ENCODE results near the gene CYP11A1. TPM values are rescaled to one million over a fixed set of nuclear protein-coding genes. Genes with fewer than 3 reads are reported as not detected.

Gene CYP11A1
- polyA plus RNA-seq, 1 donor: 0.55 TPM

DNA sequence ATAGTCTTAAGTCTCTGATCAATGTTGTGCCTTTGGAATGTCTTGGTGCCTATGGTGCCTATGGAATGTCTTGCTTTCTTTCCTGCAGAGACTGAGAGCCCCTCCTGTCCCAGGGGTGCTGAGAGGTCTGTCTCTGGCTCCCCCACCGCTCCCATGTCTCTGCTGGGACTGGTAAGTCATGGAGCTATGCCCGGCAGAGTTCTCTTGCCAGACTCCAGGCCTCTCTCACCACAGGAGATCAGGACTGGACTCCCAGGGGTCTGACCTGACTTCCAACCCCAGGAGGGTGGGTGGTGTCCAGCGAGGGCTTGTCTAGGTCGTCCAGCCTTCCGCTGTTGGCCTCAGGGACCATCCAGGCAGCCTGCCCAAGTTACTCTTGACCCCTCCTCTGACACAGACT is 14.0 kb upstream of the CYP11A1 start:
- no CpG with 5 or more reads among the region's 5 CpGs for WGBS (ENCODE audit: insufficient coverage, low lambda C conversion rate)
- no peak overlapping the region for H3K4me3 ChIP-seq (ENCODE audit: low read length)
- peaks cover 13% of the 10 kb centered on the region for H3K4me1 ChIP-seq (ENCODE audit: control insufficient read depth, insufficient read depth, low read length)
- H3K27me3 ChIP-seq (ENCODE audit: control insufficient read depth, insufficient read depth, low read length): no peaks in the 10 kb centered on the region
- H3K9me3 ChIP-seq (ENCODE audit: control insufficient read depth, low read depth, low read length): no peaks in the 10 kb centered on the region
- no peaks in the 10 kb centered on the region for H3K36me3 ChIP-seq (ENCODE audit: control insufficient read depth, insufficient read depth, low read length)
- H3K27ac ChIP-seq (ENCODE audit: low read length): no peak overlapping the region
- no peak for DNase-seq

DNA sequence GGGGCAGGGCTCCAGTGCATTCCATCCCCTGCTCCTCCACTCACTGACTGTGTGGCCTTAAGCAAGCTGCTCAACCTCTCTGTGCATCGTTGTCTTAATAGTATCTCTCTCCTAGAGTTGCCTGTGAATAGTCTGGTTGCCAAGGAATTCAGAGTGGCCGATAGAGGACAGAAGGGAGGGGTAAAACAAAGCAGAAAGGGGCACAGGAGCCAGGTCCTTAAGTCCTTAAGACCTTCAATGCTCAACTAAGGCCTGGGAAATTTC is 13.7 kb upstream of the CYP11A1 start:
- no peak for DNase-seq
- H3K4me1 ChIP-seq (ENCODE audit: control insufficient read depth, insufficient read depth, low read length): peaks cover 10% of the 10 kb centered on the region
- WGBS (ENCODE audit: insufficient coverage, low lambda C conversion rate): no CpG with 5 or more reads among the region's 2 CpGs
- no peak overlapping the region for H3K27ac ChIP-seq (ENCODE audit: low read length)
- no peaks in the 10 kb centered on the region for H3K36me3 ChIP-seq (ENCODE audit: control insufficient read depth, insufficient read depth, low read length)
- no peaks in the 10 kb centered on the region for H3K27me3 ChIP-seq (ENCODE audit: control insufficient read depth, insufficient read depth, low read length)
- H3K9me3 ChIP-seq (ENCODE audit: control insufficient read depth, low read depth, low read length): no peaks in the 10 kb centered on the region
- no peak overlapping the region for H3K4me3 ChIP-seq (ENCODE audit: low read length)

DNA sequence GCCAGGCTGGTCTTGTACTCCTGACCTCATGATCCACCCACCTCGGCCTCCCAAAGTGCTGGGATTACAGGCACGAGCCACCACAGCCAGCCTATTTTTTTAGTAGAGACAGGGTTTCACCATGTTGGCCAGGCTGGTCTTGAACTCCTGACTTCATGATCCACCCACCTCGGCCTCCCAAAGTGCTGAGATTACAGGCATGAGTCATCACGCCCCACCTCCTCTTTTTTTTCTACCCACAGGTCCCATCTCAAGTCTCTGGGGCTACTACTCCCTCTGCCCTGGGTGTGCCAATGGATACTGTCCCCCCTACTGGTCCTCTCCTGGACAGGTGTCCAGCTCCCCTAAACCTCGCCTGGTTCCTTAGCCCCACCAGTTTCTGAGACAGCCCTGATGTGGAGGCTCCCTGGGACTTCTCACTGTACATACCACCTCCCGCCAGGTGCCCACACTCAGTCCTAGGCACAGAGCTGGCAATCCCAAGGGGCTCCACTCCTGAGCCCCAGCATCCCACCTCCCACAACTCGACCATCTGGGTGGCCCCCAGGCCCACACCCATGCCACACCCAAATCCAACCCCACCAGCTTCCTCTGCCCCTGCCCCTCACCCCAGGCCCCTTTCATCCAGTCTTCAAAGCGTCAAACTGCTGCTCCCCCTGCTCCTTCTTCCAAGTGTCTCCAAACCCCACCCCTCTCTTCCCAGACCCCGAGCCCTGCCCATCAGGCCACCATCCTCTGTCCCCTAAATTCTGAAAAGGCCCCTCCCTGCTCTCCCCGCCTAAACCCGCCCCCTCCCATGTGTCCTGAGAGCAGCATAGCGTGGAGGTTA is 13.1 kb upstream of the CYP11A1 start:
- no CpG with 5 or more reads among the region's 12 CpGs for WGBS (ENCODE audit: insufficient coverage, low lambda C conversion rate)
- Histone ChIP-seq H3K4me3 (ENCODE audit: low read length) (no peak overlapping the region), H3K4me1 (ENCODE audit: control insufficient read depth, insufficient read depth, low read length) (peaks cover 7% of the 10 kb centered on the region), H3K27me3 (ENCODE audit: control insufficient read depth, insufficient read depth, low read length) (no peaks in the 10 kb centered on the region), H3K36me3 (ENCODE audit: control insufficient read depth, insufficient read depth, low read length) (no peaks in the 10 kb centered on the region), H3K9me3 (ENCODE audit: control insufficient read depth, low read depth, low read length) (no peaks in the 10 kb centered on the region), H3K27ac (ENCODE audit: low read length) (no peak overlapping the region)
- DNase-seq: no peak

DNA sequence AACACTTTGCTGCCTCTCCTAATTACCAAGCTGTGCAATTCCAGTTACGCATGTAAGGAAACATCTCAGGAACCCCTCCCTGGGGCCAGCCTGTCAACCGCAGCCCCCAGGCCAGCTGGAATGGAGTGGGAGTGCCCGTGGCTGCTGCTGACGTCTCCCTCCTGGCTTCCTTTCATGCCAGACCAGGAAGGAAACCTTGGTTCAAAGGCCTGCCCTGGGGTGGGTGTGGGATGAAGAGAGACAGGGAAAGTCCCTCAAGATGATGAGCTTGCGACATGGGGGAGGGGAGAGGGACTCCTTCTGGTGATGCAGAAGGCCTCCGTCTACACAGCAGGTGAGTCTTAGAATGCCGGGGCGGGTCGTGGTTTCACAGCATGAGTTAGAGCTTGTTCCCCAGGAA is 11.4 kb upstream of the CYP11A1 start:
- H3K9me3 ChIP-seq (ENCODE audit: control insufficient read depth, low read depth, low read length): no peaks in the 10 kb centered on the region
- WGBS (ENCODE audit: insufficient coverage, low lambda C conversion rate): no CpG with 5 or more reads among the region's 9 CpGs
- H3K27me3 ChIP-seq (ENCODE audit: control insufficient read depth, insufficient read depth, low read length): peaks cover 4% of the 10 kb centered on the region
- H3K4me1 ChIP-seq (ENCODE audit: control insufficient read depth, insufficient read depth, low read length): peaks cover 11% of the 10 kb centered on the region
- no peak overlapping the region for H3K4me3 ChIP-seq (ENCODE audit: low read length)
- no peaks in the 10 kb centered on the region for H3K36me3 ChIP-seq (ENCODE audit: control insufficient read depth, insufficient read depth, low read length)
- no peak overlapping the region for H3K27ac ChIP-seq (ENCODE audit: low read length)
- DNase-seq: peak in 1 of 2 donors; percentile 44

DNA sequence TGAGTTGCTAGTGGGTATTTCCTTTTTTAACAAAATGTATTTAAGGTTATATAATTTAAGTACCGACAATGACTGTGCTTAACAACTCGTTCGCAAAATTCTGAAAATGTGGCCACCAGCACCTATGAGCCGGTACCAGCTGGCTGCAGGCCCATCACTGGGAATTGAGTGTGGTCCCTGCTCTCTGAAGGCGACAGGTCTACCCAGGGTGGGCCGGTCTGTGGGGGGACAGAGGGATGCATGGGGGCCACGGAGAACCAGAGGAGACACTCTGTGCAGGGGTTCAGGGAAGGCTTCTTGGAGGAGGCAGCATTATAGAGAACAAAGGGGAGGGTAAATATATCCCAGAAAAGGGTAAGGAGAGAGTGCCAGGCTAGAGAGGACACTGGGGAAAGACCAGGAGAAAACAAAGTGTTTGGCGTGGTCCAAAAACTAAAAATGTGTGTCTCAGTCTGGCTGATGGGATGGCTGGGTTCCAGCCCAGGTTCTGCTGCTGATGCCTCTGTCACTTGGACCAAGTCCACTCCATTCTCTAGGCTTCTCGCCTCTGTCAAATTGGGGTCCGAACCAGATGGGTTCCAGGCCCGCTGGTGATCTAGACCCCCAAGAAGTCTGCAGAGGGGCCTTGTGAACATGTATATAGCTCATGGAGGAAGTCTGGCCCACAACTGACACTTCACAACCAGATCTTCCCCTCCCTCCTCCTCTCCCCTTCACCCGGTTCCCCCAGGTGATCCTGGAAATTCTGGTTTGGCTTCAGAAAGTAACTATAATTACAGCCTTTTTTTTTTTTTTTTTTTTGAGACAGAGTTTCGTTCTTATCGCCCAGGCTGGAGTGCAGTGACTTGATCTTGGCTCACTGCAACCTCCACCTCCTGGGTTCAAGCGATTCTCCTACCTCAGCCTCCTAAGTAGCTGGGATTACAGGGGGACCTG is 10.7 kb upstream of the CYP11A1 start:
- DNase-seq: no peak
- WGBS (ENCODE audit: insufficient coverage, low lambda C conversion rate): no CpG with 5 or more reads among the region's 15 CpGs
- Histone ChIP-seq H3K27ac (ENCODE audit: low read length) (no peak overlapping the region), H3K36me3 (ENCODE audit: control insufficient read depth, insufficient read depth, low read length) (no peaks in the 10 kb centered on the region), H3K9me3 (ENCODE audit: control insufficient read depth, low read depth, low read length) (no peaks in the 10 kb centered on the region), H3K4me3 (ENCODE audit: low read length) (no peak overlapping the region), H3K27me3 (ENCODE audit: control insufficient read depth, insufficient read depth, low read length) (peaks cover 4% of the 10 kb centered on the region), H3K4me1 (ENCODE audit: control insufficient read depth, insufficient read depth, low read length) (peaks cover 11% of the 10 kb centered on the region)

DNA sequence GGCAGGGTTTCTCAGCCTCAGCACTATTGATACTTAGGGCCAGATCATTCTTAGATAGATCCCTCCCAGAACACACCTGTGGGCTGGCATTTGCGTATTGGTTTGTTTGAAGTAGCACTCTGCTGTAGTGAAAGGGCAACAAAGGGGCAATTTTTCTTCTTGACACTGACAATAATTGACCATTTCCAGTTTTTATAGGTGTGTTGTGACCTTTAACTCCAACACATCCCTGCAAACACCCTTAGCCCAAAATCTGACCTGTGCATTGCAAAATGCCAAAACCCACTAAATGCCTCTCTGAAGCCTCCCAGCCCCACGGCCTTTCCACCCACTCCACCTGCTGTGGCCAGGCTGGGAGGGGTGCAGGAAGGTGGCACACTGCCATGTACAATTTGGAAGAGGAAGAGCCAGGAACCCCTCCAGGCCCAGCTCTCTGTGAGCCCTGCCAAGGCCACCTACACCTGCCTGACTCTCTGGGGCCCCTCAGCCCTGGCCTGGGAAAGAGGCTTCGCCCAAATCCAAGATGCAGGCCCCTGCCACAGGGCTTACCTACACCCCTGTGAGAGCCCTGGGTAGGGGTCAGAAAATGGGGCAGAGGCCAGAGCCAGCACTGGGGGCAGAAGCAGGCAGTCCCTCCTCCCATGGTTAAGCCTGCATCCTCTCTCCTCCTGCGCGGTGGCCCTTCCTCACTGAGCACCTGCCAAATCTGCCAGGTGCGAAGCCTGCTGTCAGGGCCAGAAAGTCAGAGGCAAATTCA is 9.6 kb upstream of the CYP11A1 start:
- Histone ChIP-seq H3K9me3 (ENCODE audit: control insufficient read depth, low read depth, low read length) (no peaks in the 10 kb centered on the region), H3K27ac (ENCODE audit: low read length) (no peak overlapping the region), H3K4me1 (ENCODE audit: control insufficient read depth, insufficient read depth, low read length) (peaks cover 8% of the 10 kb centered on the region), H3K27me3 (ENCODE audit: control insufficient read depth, insufficient read depth, low read length) (peaks cover 13% of the 10 kb centered on the region), H3K36me3 (ENCODE audit: control insufficient read depth, insufficient read depth, low read length) (no peaks in the 10 kb centered on the region), H3K4me3 (ENCODE audit: low read length) (no peak overlapping the region)
- no CpG with 5 or more reads among the region's 6 CpGs for WGBS (ENCODE audit: insufficient coverage, low lambda C conversion rate)
- DNase-seq: no peak

DNA sequence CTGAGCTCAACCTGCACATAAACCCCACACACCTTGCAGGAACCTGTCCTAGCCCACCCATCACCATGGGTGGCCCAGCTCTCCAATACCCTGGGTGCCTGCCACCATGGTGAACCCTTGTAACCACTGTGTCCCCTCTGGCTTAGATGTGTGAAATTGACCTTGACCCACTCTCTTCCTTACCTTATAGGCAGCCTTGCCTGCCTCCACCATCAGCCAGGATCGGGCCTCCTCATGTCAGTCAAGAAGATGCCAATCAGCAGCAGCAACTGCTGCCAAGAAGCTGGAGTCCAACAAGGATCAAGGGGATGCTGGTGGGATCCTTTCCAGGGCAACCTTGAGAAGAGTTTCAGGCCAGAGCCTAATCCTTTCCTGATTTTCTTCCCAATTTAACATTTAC is 8.8 kb upstream of the CYP11A1 start:
- H3K27me3 ChIP-seq (ENCODE audit: control insufficient read depth, insufficient read depth, low read length): peaks cover 14% of the 10 kb centered on the region
- H3K4me3 ChIP-seq (ENCODE audit: low read length): no peak overlapping the region
- DNase-seq: no peak
- WGBS (ENCODE audit: insufficient coverage, low lambda C conversion rate): no CpG with 5 or more reads among the region's 1 CpG
- peaks cover 8% of the 10 kb centered on the region for H3K4me1 ChIP-seq (ENCODE audit: control insufficient read depth, insufficient read depth, low read length)
- no peaks in the 10 kb centered on the region for H3K36me3 ChIP-seq (ENCODE audit: control insufficient read depth, insufficient read depth, low read length)
- no peaks in the 10 kb centered on the region for H3K9me3 ChIP-seq (ENCODE audit: control insufficient read depth, low read depth, low read length)
- H3K27ac ChIP-seq (ENCODE audit: low read length): no peak overlapping the region

DNA sequence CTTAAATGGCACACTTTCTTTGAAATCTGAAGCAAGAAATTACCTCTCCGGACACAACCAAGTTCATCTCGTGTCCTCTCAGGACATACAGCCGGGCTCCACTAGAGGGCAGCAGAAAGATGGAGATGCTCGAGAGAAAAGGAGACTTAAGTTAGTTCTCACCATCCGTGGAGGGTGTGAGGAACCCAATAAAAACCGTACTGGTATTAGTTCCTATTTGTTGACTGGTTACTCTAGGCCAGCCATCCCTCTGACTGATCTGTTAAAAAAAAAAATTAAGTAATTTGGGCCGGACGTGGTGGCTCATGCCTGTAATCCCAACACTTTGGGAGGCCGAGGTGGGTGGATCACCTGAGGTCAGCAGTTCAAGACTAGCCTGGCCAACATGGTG is 7.9 kb upstream of the CYP11A1 start:
- no peak overlapping the region for H3K4me3 ChIP-seq (ENCODE audit: low read length)
- H3K27me3 ChIP-seq (ENCODE audit: control insufficient read depth, insufficient read depth, low read length): peaks cover 14% of the 10 kb centered on the region
- no peaks in the 10 kb centered on the region for H3K36me3 ChIP-seq (ENCODE audit: control insufficient read depth, insufficient read depth, low read length)
- no peak overlapping the region for H3K27ac ChIP-seq (ENCODE audit: low read length)
- no peaks in the 10 kb centered on the region for H3K9me3 ChIP-seq (ENCODE audit: control insufficient read depth, low read depth, low read length)
- H3K4me1 ChIP-seq (ENCODE audit: control insufficient read depth, insufficient read depth, low read length): peaks cover 8% of the 10 kb centered on the region
- peak; percentile 55 to 58 for DNase-seq
- 10% methylated on average over 2 of the region's 9 CpGs for WGBS (ENCODE audit: insufficient coverage, low lambda C conversion rate)

DNA sequence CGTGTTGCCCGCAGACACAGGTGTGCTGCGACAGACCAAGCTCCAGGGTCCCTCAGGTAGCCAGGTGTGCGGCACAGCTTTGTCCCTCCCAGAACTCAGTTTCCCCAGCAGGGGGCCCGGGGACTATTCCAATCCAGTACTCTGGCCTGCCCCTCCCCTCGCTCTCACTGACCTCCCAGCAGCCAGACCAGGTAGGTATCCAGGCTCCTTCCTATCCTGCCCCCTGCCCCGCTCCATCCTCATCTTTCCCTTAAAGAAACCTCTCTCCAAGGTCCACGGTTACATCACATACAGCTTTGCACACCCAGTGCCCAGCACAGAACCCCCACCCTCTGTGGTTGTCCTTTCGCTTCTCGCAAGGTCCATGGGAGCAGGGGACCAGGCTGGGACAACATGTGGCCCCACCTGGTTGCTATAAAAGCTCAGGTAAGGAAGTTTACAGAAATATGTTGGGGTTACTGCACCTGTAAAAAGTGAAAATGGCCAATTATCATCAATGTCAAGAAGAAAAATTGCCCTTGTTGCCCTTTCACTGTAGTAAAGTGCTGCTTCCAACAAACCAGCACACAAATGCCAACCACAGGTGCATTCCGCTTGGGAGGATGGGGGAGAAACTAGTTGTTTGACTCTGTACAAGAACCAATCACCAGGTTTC is 7.3 kb upstream of the CYP11A1 start:
- no peak overlapping the region for H3K4me3 ChIP-seq (ENCODE audit: low read length)
- peaks cover 14% of the 10 kb centered on the region for H3K27me3 ChIP-seq (ENCODE audit: control insufficient read depth, insufficient read depth, low read length)
- H3K36me3 ChIP-seq (ENCODE audit: control insufficient read depth, insufficient read depth, low read length): no peaks in the 10 kb centered on the region
- DNase-seq: no peak
- no CpG with 5 or more reads among the region's 11 CpGs for WGBS (ENCODE audit: insufficient coverage, low lambda C conversion rate)
- H3K27ac ChIP-seq (ENCODE audit: low read length): no peak overlapping the region
- H3K4me1 ChIP-seq (ENCODE audit: control insufficient read depth, insufficient read depth, low read length): peaks cover 8% of the 10 kb centered on the region
- H3K9me3 ChIP-seq (ENCODE audit: control insufficient read depth, low read depth, low read length): no peaks in the 10 kb centered on the region
